GM23338 (cell line): ENCODE measurements around the gene MAN2A2. TPM values are rescaled to one million over a fixed set of nuclear protein-coding genes. Genes with fewer than 3 reads are reported as not detected.

ENCODE experiments used
- ATAC-seq: fragments of 200-7000 bp; cut with Tn5 transposase; 3 replicates; pipeline ENCODE4 v1.9.1; 2020
- DNase-seq: peaks from one replicate; pipeline ENCODE4 v3.0.0-alpha.2; 2015; ENCODE audit warnings: low spot score
- H2AFZ ChIP-seq: fragments of 200-600 bp; sonication (generic); 2 replicates; pipeline ENCODE4 v1.8.0; 2016; ENCODE audit warnings: antibody characterized with exemption, mild to moderate bottlenecking, moderate library complexity
- H3F3A ChIP-seq: fragments of 200-600 bp; sonication (generic); replicated peaks from 2 replicates; pipeline ENCODE4 v1.8.0; 2017; ENCODE audit warnings: antibody characterized with exemption, mixed run types, low read depth
- H3K27ac ChIP-seq: fragments of 200-600 bp; sonication (generic); 2 replicates; pipeline ENCODE4 v1.6.1; 2016; ENCODE audit warnings: low read depth
- H3K27me3 ChIP-seq: fragments of 200-600 bp; sonication (generic); 2 replicates; pipeline ENCODE4 v1.8.0; 2016; ENCODE audit warnings: mild to moderate bottlenecking, mixed run types, moderate library complexity; ENCODE audit not compliant: insufficient read depth
- H3K36me3 ChIP-seq: fragments of 200-600 bp; sonication (generic); 2 replicates; pipeline ENCODE4 v1.8.0; 2016; ENCODE audit warnings: mild to moderate bottlenecking; ENCODE audit not compliant: insufficient read depth
- H3K4me1 ChIP-seq: fragments of 200-600 bp; sonication (generic); 2 replicates; pipeline ENCODE4 v1.8.0; 2016; ENCODE audit warnings: mild to moderate bottlenecking, moderate library complexity; ENCODE audit not compliant: insufficient read depth
- H3K4me2 ChIP-seq: fragments of 200-600 bp; sonication (generic); 2 replicates; pipeline ENCODE4 v1.7.1; 2017; ENCODE audit warnings: mixed run types
- H3K4me3 ChIP-seq: fragments of 200-600 bp; sonication (generic); 2 replicates; pipeline ENCODE4 v1.6.1; 2016; ENCODE audit warnings: mixed run types
- H3K79me2 ChIP-seq: fragments of 200-600 bp; sonication (generic); replicated peaks from 2 replicates; pipeline ENCODE4 v1.8.0; 2017; ENCODE audit warnings: mild to moderate bottlenecking; ENCODE audit not compliant: insufficient read depth
- H3K9me2 ChIP-seq: fragments of 200-600 bp; sonication (generic); 2 replicates; pipeline ENCODE4 v1.8.0; 2017; ENCODE audit not compliant: insufficient read depth
- H4K20me1 ChIP-seq: fragments of 200-600 bp; sonication (generic); replicated peaks from 2 replicates; pipeline ENCODE4 v1.8.0; 2017; ENCODE audit warnings: mild to moderate bottlenecking; ENCODE audit not compliant: insufficient read depth
- H3K27ac Mint-ChIP-seq: 2 replicates; pipeline ENCODE4 v1.8.0; 2020; ENCODE audit warnings: inconsistent platforms, mild to moderate bottlenecking, moderate library complexity, mixed read lengths
- H3K27me3 Mint-ChIP-seq: 3 replicates; pipeline ENCODE4 v1.8.0; 2022; ENCODE audit warnings: low read depth, mild to moderate bottlenecking, moderate library complexity, mixed read lengths, inconsistent platforms; ENCODE audit not compliant: insufficient read depth, poor library complexity
- H3K36me3 Mint-ChIP-seq: 3 replicates; pipeline ENCODE4 v1.8.0; 2021; ENCODE audit warnings: low read depth, mild to moderate bottlenecking, inconsistent platforms, moderate library complexity, mixed read lengths
- H3K4me1 Mint-ChIP-seq: 3 replicates; pipeline ENCODE4 v1.8.0; 2020; ENCODE audit warnings: mild to moderate bottlenecking, inconsistent platforms, mixed read lengths
- H3K4me3 Mint-ChIP-seq: 3 replicates; pipeline ENCODE4 v1.8.0; 2021; ENCODE audit warnings: moderate library complexity, mild to moderate bottlenecking, inconsistent platforms, mixed read lengths
- H3K9me3 Mint-ChIP-seq: 3 replicates; pipeline ENCODE4 v1.8.0; 2020; ENCODE audit warnings: moderate library complexity, mild to moderate bottlenecking, inconsistent platforms, mixed read lengths
- CREB1 ChIP-seq: fragments of 250-450 bp; sonication (Bioruptor Pico); IDR thresholded peaks from 2 replicates; pipeline ENCODE4 v1.5.0; 2020; ENCODE audit warnings: low read depth, mild to moderate bottlenecking, moderate library complexity
- EZH2 ChIP-seq: fragments of 200-600 bp; sonication (generic); IDR thresholded peaks from one replicate; pipeline ENCODE4 v1.8.0; 2017; ENCODE audit warnings: antibody characterized with exemption, mild to moderate bottlenecking, low read depth; ENCODE audit not compliant: unreplicated experiment
- EZH2phosphoT487 ChIP-seq: fragments of 200-600 bp; sonication (generic); IDR thresholded peaks from one replicate; pipeline ENCODE4 v1.8.1; 2018; ENCODE audit warnings: antibody characterized with exemption; ENCODE audit not compliant: unreplicated experiment
- NANOG ChIP-seq: IDR thresholded peaks from 2 replicates; pipeline ENCODE4 v1.6.1; 2016; ENCODE audit warnings: antibody characterized with exemption, borderline replicate concordance
- REST ChIP-seq: IDR thresholded peaks from one replicate; pipeline ENCODE4 v1.6.1; 2018; ENCODE audit warnings: antibody characterized with exemption; ENCODE audit not compliant: unreplicated experiment
- STAT1 ChIP-seq: IDR thresholded peaks from one replicate; pipeline ENCODE4 v1.6.1; 2016; ENCODE audit warnings: antibody characterized with exemption; ENCODE audit not compliant: unreplicated experiment
- ZNF114 ChIP-seq: fragments of 250-450 bp; sonication (Bioruptor Pico); IDR thresholded peaks from 2 replicates; pipeline ENCODE4 v1.5.0; 2020; ENCODE audit warnings: mild to moderate bottlenecking, moderate library complexity
- polyA plus RNA-seq: library from polyadenylated mRNA; unstranded; fragments of >200 nt; fragmentation: Nextera tagmentation; extraction: Ambion mirVana; gene quantifications from 2 replicates; pipeline ENCODE4 v1.2.1, GENCODE V29; 2016
- total RNA-seq: library from RNA; depleted of rRNA; stranded (reverse); fragments of >200 nt; shearing (Covaris generic); gene quantifications from 2 replicates; pipeline ENCODE4 v1.2.3, GENCODE V29; 2014
- TF ChIP-seq, protein P1 (sequence below), 2 experiments: fragments of 200-600 bp in 1 of 2; sonication (generic) in 1 of 2; conservative IDR thresholded peaks; 2 replicates each; pipeline versions ENCODE4 v1.5.1 to v1.6.1; 2016 to 2017; ENCODE audit warnings: antibody characterized with exemption in 2 of 2, low read depth in 2 of 2, mild to moderate bottlenecking in 2 of 2, moderate library complexity in 1 of 2

Gene MAN2A2
- total and polyA plus RNA-seq, 2 experiments from 2014 or later, result 8.2 to 17.1 TPM

DNA sequence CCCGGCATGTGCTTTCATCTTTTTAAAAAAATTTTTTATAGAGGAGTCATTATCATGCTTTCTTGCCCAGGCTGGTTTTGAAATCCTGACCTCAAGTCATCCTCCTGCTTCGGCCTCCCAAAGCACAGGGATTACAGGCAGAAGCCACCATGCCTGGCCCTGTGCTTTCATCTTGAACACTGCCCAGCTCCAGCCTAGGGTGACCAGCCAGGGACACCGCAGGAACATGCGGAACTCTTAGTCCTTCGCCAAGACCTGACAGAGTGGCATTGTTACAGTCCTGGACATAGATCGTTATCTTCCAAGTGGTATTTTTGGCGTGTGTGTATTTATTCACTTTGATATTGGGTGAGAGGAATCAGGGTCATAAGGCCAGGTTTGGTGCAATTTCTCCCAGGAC is 42.7 kb upstream of the MAN2A2 start (continued):
- TF ChIP-seq REST (no peak), NANOG (no peak)
- TF ChIP-seq, protein P1, sequence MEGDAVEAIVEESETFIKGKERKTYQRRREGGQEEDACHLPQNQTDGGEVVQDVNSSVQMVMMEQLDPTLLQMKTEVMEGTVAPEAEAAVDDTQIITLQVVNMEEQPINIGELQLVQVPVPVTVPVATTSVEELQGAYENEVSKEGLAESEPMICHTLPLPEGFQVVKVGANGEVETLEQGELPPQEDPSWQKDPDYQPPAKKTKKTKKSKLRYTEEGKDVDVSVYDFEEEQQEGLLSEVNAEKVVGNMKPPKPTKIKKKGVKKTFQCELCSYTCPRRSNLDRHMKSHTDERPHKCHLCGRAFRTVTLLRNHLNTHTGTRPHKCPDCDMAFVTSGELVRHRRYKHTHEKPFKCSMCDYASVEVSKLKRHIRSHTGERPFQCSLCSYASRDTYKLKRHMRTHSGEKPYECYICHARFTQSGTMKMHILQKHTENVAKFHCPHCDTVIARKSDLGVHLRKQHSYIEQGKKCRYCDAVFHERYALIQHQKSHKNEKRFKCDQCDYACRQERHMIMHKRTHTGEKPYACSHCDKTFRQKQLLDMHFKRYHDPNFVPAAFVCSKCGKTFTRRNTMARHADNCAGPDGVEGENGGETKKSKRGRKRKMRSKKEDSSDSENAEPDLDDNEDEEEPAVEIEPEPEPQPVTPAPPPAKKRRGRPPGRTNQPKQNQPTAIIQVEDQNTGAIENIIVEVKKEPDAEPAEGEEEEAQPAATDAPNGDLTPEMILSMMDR (conservative IDR thresholded peaks at IDR 0.05; ENCODE audit: low read depth in 2 of 2), result no peak

GRCh38 chr15:90860942-90861675 is 42.0 kb upstream of the MAN2A2 start:
- H3K27me3 Mint-ChIP-seq, result peaks cover 12% of the 10 kb centered on the region
- H3K4me3 Mint-ChIP-seq, result no peak overlapping the region
- Histone ChIP-seq H4K20me1 (no peaks in the 10 kb centered on the region), H3K27me3 (no peaks in the 10 kb centered on the region), H3K4me1 (peaks cover 8% of the 10 kb centered on the region), H3K4me2 (no peak overlapping the region), H3K9me2 (no peaks in the 10 kb centered on the region), H3F3A (no peaks in the 10 kb centered on the region), H3K36me3 (no peaks in the 10 kb centered on the region), H3K4me3 (no peak overlapping the region), H3K79me2 (no peaks in the 10 kb centered on the region), H2AFZ (no peak overlapping the region), H3K27ac (no peak overlapping the region)
- ATAC-seq (no peak), DNase-seq (no peak)
- H3K36me3 Mint-ChIP-seq, result no peaks in the 10 kb centered on the region
- H3K4me1 Mint-ChIP-seq, result peaks cover 13% of the 10 kb centered on the region
- no peak overlapping the region for H3K27ac Mint-ChIP-seq
- H3K9me3 Mint-ChIP-seq, result no peaks in the 10 kb centered on the region
- TF ChIP-seq, protein P1 (conservative IDR thresholded peaks at IDR 0.05; ENCODE audit: low read depth in 2 of 2), result no peak
- TF ChIP-seq EZH2, result no peak
- no peak for TF ChIP-seq ZNF114 (CRISPR knock-in tag)
- no peak for TF ChIP-seq REST
- TF ChIP-seq CREB1 (CRISPR knock-in tag), result no peak
- no peak for TF ChIP-seq NANOG
- no peak for TF ChIP-seq STAT1
- TF ChIP-seq EZH2phosphoT487, result no peak
